Heart left ventricle (tissue), 13 donors: ENCODE data around the gene KCTD15.

Experiments used
- CTCF ChIP-seq, 12 donors: fragments of 200-600 bp; sonication (generic) in 4 of 12; IDR thresholded peaks; one replicate each; pipeline versions ENCODE4 v1.5.0 to v1.8.0; 2018 to 2022; ENCODE audit warnings: antibody characterized with exemption in 12 of 12, mild to moderate bottlenecking in 5 of 12
- POLR2A ChIP-seq, 2 donors: fragments of 450-650 bp; IDR thresholded peaks; one replicate each; pipeline ENCODE4 v1.6.1; 2017; ENCODE audit warnings: antibody characterized with exemption in 2 of 2, mild to moderate bottlenecking in 2 of 2, moderate library complexity in 2 of 2
- donor health status: ischemic (EF 13 %, LVEDD 7.1; RV severe dilation, severe dysfunction).
- donor health status: DM: no; HTN: yes; CAD: no.
- donor health status: DM: no; HTN: no; CAD: no.
- donor health status: ischemic (EF 25% LVEDD 6.9; RV normal size, moderate dysfunction).
- donor health status: ischemic (EF 25% LVEDD 5.7; RV mildly dilated, moderate dysfunction).
- donor health status: ischemic (EF 35%, LVEDD 5.7; RV mildly dilated, moderate dysfunction).
- donor health status: nonischemic (EF 11% LVEDD 7.7; RV severe dilation, severe dysfunction).
- donor health status: DM: yes; HTN: yes; CAD: no.
- donor health status: PGD.
- donor health status: ischemic (EF 29% LVEDD 5.4; RV normal size, mild dysfunction).
- donor health status: nonischemic (EF 23%, LVEDD 6.1; RV moderate dilation, normal function).

GRCh38 chr19:33797802-33798671 lies 1.4 kb downstream of the KCTD15 start:
- TF ChIP-seq POLR2A (IDR thresholded peaks at IDR 0.05): no peak
- TF ChIP-seq CTCF (IDR thresholded peaks at IDR 0.05): no peak
